GM12878 (cell line): ENCODE data around the gene HMGB4.

Experiments
- BHLHE40 ChIP-seq, 2 experiments: fragments of 450-650 bp in 1 of 2; IDR thresholded peaks; 2 replicates each; pipeline ENCODE4 v1.6.1; 2011 to 2017; ENCODE audit warnings: low read depth in 2 of 2, borderline replicate concordance in 1 of 2, improper control_type of control experiment in 1 of 2, low read length in 1 of 2, mild to moderate bottlenecking in 1 of 2
- EZH2 ChIP-seq: IDR thresholded peaks from 2 replicates; pipeline ENCODE4 v1.6.1; 2012; ENCODE audit warnings: low read depth, mild to moderate bottlenecking, control low read depth, inconsistent platforms, low read length, borderline replicate concordance; ENCODE audit not compliant: control insufficient read depth
- MTA2 ChIP-seq: fragments of 450-650 bp; IDR thresholded peaks from 2 replicates; pipeline ENCODE4 v1.6.1; 2016; ENCODE audit warnings: low read depth, mild to moderate bottlenecking, moderate library complexity
- NFYA ChIP-seq: IDR thresholded peaks from 2 replicates; pipeline ENCODE4 v1.6.1; 2011; ENCODE audit warnings: low read depth, mild to moderate bottlenecking, low read length, improper control_type of control experiment, borderline replicate concordance
- RAD21 ChIP-seq: IDR thresholded peaks from 2 replicates; pipeline ENCODE4 v1.6.1; 2011; ENCODE audit warnings: mild to moderate bottlenecking, low read depth, low read length, moderate library complexity; ENCODE audit not compliant: insufficient read depth
- SMAD1 ChIP-seq: fragments of 450-650 bp; IDR thresholded peaks from 2 replicates; pipeline ENCODE4 v1.6.1; 2018; ENCODE audit warnings: mild to moderate bottlenecking, low read depth; ENCODE audit not compliant: partially characterized antibody
- TF ChIP-seq, protein P1 (sequence below): IDR thresholded peaks from 2 replicates; pipeline ENCODE4 v1.6.1; 2012; ENCODE audit warnings: low read length, inconsistent platforms

DNA sequence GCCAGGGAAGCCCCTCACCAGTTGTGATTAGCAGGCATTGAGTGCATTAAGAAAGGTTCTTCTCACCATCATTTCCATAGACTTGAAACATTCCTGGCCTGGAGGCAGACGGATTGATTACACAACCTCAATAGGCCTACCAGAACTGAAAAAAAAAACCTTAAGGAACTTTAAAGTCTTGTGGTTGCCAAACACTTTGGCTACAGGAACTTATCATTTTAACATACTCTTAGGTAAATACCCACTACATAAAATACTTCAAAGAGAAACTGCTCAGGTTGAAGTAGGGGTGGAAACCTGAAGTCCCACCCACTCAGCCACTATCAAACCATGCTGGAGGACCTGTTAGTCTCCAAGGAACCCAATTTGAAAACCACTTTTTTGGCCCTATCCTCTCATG is 22.4 kb upstream of the HMGB4 start:
- TF ChIP-seq MTA2: no peak
- TF ChIP-seq RAD21: no peak
- TF ChIP-seq, protein P1, sequence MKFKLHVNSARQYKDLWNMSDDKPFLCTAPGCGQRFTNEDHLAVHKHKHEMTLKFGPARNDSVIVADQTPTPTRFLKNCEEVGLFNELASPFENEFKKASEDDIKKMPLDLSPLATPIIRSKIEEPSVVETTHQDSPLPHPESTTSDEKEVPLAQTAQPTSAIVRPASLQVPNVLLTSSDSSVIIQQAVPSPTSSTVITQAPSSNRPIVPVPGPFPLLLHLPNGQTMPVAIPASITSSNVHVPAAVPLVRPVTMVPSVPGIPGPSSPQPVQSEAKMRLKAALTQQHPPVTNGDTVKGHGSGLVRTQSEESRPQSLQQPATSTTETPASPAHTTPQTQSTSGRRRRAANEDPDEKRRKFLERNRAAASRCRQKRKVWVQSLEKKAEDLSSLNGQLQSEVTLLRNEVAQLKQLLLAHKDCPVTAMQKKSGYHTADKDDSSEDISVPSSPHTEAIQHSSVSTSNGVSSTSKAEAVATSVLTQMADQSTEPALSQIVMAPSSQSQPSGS: no peak
- TF ChIP-seq BHLHE40 (IDR thresholded peaks at IDR 0.05; ENCODE audit: borderline replicate concordance in 1 of 2, low read depth in 2 of 2, low read length in 1 of 2): no peak
- no peak for TF ChIP-seq NFYA
- TF ChIP-seq EZH2: no peak
- TF ChIP-seq SMAD1: no peak
